Measurements from ENCODE around the gene AHI1.

Gene AHI1

DNA sequence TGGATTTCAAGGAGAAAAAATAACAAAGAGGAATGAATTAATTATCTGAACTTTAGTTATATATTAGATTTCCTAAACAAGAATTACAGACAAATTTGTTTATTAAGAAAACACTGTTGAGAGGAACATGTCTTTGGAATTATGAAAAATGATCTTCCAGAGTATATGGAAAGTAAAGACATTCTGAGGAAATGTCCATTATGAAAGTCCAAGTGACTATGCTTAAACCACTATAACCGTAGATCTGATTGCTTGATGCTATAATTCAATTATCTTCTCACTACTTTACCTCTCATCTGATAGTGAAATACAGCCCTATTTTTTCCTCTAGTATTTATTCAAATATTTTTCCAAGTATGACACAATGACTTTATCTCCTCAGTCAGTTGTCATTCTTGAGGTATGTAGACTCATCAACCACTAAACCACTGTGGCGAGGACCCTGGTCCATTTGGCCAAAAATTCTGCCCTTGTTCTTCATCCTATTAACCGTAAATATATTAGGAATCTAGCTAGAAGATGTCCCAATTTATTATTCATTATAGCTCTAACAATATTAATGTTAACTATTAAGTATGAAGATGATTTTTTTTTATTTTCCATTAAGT lies 37.3 kb upstream of the AHI1 start:
- DNase-seq (ENCODE audit: low spot score), result no peak
- TF ChIP-seq, protein P1, sequence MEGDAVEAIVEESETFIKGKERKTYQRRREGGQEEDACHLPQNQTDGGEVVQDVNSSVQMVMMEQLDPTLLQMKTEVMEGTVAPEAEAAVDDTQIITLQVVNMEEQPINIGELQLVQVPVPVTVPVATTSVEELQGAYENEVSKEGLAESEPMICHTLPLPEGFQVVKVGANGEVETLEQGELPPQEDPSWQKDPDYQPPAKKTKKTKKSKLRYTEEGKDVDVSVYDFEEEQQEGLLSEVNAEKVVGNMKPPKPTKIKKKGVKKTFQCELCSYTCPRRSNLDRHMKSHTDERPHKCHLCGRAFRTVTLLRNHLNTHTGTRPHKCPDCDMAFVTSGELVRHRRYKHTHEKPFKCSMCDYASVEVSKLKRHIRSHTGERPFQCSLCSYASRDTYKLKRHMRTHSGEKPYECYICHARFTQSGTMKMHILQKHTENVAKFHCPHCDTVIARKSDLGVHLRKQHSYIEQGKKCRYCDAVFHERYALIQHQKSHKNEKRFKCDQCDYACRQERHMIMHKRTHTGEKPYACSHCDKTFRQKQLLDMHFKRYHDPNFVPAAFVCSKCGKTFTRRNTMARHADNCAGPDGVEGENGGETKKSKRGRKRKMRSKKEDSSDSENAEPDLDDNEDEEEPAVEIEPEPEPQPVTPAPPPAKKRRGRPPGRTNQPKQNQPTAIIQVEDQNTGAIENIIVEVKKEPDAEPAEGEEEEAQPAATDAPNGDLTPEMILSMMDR (IDR thresholded peaks at IDR 0.05; ENCODE audit: extremely low read depth, missing control alignments), result no peak

DNA sequence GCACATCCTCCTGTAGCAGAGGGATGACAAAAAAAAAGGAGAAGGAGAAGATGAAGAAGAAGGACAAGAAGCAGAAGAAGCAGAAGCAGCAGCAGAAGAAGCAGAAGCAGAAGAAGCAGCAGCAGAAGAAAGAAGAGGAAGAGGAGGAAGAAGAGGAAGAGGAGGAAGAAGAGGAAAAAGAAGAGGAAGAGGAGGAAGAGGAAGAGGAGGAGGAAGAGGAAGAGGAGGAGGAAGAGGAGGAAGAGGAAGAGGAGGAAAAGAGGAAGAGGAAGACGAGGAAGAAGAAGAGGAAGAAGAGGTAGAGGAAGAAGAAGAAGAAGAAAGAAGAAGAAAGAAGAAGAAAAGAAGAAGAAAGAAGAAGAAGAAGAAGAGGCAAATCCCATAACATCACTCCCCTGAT lies 35.0 kb upstream of the AHI1 start:
- DNase-seq (ENCODE audit: low spot score), result no peak
- TF ChIP-seq, protein P1 (IDR thresholded peaks at IDR 0.05; ENCODE audit: extremely low read depth, missing control alignments), result no peak

DNA sequence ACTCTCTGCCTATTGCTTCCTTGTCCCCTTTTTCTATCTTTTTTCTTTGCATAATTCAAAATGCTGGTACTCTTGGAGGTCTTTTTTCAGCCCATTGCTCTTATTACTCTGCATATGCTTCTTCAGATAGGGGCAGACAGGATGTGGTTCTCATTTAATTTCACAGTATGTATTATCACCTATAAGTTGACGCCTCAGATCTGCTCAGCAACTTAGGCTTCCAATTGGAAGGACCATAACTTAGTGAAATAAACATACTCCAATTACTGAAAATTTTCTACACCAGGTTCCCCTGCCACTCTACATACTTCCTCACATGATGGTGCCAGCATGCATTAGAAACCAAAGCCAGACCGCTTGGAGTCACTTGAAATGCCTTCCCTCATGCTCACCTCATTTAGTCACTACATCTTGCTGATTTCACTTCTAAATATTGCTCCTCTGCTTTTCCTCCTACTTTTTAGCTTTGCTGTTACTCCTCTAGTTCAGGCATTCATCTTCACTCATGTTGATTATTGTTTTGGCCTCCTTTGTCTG lies 34.5 kb upstream of the AHI1 start:
- TF ChIP-seq, protein P1 (IDR thresholded peaks at IDR 0.05; ENCODE audit: extremely low read depth, missing control alignments), result no peak
- DNase-seq (ENCODE audit: low spot score), result no peak

DNA sequence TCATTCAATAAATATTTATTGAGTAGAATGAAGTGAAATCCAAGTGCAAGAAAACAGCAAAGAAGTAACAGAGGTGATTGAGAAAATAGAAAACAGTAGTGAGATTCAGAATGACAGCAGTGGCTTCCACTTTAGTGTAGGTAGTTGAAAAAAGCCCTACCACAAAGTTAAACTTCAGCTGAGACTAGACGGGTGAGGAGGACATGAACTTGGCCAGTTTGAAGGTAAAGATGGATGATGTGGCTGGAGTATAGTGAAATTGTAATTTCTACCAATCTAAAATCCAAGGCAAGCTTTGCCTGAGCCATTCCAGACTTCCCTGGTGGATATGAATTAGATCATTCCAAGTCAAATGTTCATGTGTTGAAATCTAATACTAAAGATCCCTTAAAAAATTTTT lies 32.6 kb upstream of the AHI1 start:
- TF ChIP-seq, protein P1 (IDR thresholded peaks at IDR 0.05; ENCODE audit: extremely low read depth, missing control alignments), result no peak
- DNase-seq (ENCODE audit: low spot score), result no peak

DNA sequence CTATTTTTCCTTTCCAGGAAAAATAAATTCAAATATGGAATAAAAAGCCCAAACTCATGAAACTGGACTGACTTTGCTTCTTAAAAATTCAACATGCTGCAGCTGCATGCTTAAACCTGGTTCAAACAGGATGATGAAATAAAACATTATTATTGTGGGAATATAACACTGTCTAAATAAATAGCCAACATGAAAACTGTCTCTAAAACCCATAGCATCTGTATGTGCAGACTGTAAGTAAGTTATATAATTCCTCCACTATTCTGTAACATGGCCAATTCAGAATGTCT lies 30.4 kb upstream of the AHI1 start:
- DNase-seq (ENCODE audit: low spot score), result no peak
- TF ChIP-seq, protein P1 (IDR thresholded peaks at IDR 0.05; ENCODE audit: extremely low read depth, missing control alignments), result no peak

DNA sequence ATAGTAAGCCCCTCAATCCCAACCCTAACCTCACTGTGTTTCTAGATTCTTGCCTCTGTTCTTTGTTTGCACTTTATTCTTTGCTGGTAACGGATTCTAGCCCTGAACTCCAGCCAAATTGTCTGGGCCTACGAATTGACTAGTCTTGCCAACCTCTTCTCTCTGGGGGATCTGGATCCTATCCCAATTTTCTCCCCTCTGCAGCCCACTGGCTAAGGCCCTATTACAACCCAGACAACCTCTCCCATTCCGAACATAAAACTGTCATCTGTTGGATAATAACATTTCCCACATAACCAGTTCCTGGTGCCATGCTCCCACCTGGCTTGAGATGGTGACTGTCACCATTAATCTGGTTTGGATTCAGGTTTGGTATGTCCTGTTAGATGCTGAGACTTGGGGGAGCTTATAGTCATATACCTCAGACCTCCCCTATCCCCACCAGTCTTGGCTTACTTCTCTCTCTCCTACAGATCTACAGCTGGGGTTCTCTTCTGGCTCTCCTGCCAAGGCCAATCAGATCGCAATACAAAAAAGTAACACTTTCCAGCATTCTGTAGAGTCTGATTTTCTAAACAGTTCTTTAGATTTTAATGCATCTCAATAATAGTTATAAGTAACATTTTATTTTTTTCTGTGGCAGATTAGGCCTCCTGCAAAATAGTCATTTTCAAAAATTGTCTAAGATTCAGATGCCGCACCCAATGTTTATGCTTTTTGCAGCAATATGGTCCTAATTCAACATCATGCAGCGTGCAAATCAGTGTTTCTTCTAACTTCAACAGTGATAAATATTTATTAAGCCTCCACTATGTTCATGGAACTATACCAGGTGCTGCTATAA lies 29.8 kb upstream of the AHI1 start:
- no peak for DNase-seq (ENCODE audit: low spot score)
- TF ChIP-seq, protein P1 (IDR thresholded peaks at IDR 0.05; ENCODE audit: extremely low read depth, missing control alignments), result no peak

DNA sequence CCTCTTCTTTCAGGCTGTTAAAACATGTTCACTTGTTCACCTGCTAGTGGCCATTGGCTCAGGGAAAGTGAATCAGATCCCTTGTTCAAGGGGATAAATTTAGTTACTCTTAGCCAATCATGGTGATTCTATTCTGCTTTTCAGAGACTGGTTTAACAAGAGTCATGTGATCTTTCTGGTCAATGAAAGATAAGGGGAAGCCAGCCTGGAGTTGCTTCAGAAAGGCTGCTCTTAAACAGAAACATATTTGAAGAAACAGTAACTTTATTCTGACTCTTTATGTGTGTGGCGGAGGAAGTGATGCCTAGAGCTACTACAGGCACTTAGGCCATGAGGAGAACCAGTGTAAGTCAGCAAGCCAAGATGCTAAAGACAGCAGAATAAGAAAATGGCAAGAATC lies 28.1 kb upstream of the AHI1 start:
- no peak for DNase-seq (ENCODE audit: low spot score)
- TF ChIP-seq, protein P1 (IDR thresholded peaks at IDR 0.05; ENCODE audit: extremely low read depth, missing control alignments), result no peak
